Loucy (cell line): ENCODE results near the gene ZNF362.

Source experiments
- H2AFZ ChIP-seq: fragments of 200-600 bp; sonication (generic); 2 replicates; pipeline ENCODE4 v1.6.0; 2016; ENCODE audit warnings: antibody characterized with exemption, mild to moderate bottlenecking, low read length, moderate library complexity
- H3F3A ChIP-seq: fragments of 200-600 bp; 2 replicates; pipeline ENCODE4 v1.6.0; 2016; ENCODE audit warnings: antibody characterized with exemption, low read depth, mild to moderate bottlenecking
- H3K27me3 ChIP-seq: fragments of 200-600 bp; sonication (generic); 2 replicates; pipeline ENCODE4 v1.6.1; 2014; ENCODE audit warnings: low read length, mild to moderate bottlenecking; ENCODE audit not compliant: insufficient read depth, poor library complexity, severe bottlenecking
- H3K36me3 ChIP-seq: fragments of 200-600 bp; sonication (generic); 2 replicates; pipeline ENCODE4 v1.6.1; 2016; ENCODE audit warnings: low read length; ENCODE audit not compliant: insufficient read depth
- H3K4me1 ChIP-seq: fragments of 200-600 bp; sonication (generic); 2 replicates; pipeline ENCODE4 v1.5.1; 2014; ENCODE audit warnings: low read length, mild to moderate bottlenecking; ENCODE audit not compliant: insufficient read depth, poor library complexity, severe bottlenecking
- H3K4me2 ChIP-seq: fragments of 200-600 bp; sonication (generic); 2 replicates; pipeline ENCODE4 v1.6.0; 2014; ENCODE audit warnings: antibody characterized with exemption, low read length, low read depth, mild to moderate bottlenecking; ENCODE audit not compliant: poor library complexity, severe bottlenecking
- H3K4me3 ChIP-seq: fragments of 200-600 bp; sonication (generic); 2 replicates; pipeline ENCODE4 v1.5.1; 2014; ENCODE audit warnings: low read length, mild to moderate bottlenecking, mixed read lengths; ENCODE audit not compliant: poor library complexity, severe bottlenecking
- H3K79me2 ChIP-seq: fragments of 200-600 bp; sonication (generic); 2 replicates; pipeline ENCODE4 v1.6.1; 2014; ENCODE audit warnings: low read length; ENCODE audit not compliant: insufficient read depth
- H3K9ac ChIP-seq: fragments of 200-600 bp; sonication (generic); 2 replicates; pipeline ENCODE4 v1.6.0; 2014; ENCODE audit warnings: mild to moderate bottlenecking, low read depth, low read length, moderate library complexity; ENCODE audit not compliant: poor library complexity, severe bottlenecking
- H3K9me2 ChIP-seq: fragments of 200-600 bp; sonication (generic); replicated peaks from 2 replicates; pipeline ENCODE4 v1.6.1; 2016; ENCODE audit warnings: low read depth, low read length, mixed read lengths
- H3K9me3 ChIP-seq: fragments of 200-600 bp; sonication (generic); 2 replicates; pipeline ENCODE4 v1.6.1; 2014; ENCODE audit warnings: mild to moderate bottlenecking, antibody characterized with exemption, low read length, low read depth; ENCODE audit not compliant: insufficient read depth
- H4K20me1 ChIP-seq: fragments of 200-600 bp; sonication (generic); 2 replicates; pipeline ENCODE4 v1.6.0; 2014; ENCODE audit warnings: antibody characterized with exemption, low read length, mild to moderate bottlenecking; ENCODE audit not compliant: insufficient read depth, poor library complexity, severe bottlenecking
- CTCF ChIP-seq: fragments of 200-600 bp; sonication (generic); conservative IDR thresholded peaks from 2 replicates; pipeline ENCODE4 v1.5.1; 2014; ENCODE audit warnings: mild to moderate bottlenecking, antibody characterized with exemption, low read length
- EZH2phosphoT487 ChIP-seq: fragments of 200-600 bp; IDR thresholded peaks from 2 replicates; pipeline ENCODE4 v1.6.1; 2018; ENCODE audit warnings: antibody characterized with exemption, mild to moderate bottlenecking, moderate library complexity, borderline replicate concordance

The ZNF362 gene

DNA sequence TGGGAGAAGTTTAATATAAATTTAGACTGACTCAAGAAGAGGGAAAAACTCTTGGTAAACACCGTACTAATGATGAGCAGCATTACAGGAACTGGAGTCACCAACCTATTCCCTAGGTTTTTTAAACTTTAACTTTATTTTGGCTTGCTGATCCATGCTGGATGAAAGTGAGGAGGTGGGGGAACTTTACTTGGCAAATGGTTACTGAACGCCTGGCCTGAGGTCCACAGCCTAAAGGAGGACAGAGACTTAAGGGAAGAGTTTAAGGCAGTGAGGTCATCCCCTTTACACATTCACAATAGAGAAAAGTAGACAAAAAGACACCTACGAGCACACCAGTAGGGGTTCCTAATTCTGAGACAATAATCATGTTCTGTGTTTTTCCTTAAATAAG is 90.2 kb downstream of the ZNF362 start:
- Histone ChIP-seq H3F3A (no peaks in the 10 kb centered on the region), H3K27me3 (no peaks in the 10 kb centered on the region)
- TF ChIP-seq EZH2phosphoT487: no peak

GRCh38 chr1:33346927-33347649 is 90.8 kb downstream of the ZNF362 start:
- Histone ChIP-seq H3K4me1 (peaks cover 73% of the 10 kb centered on the region), H3F3A (no peaks in the 10 kb centered on the region), H4K20me1 (peaks cover 63% of the 10 kb centered on the region), H3K36me3 (no peaks in the 10 kb centered on the region), H3K4me3 (peak overlapping the region; percentile 91), H3K4me2 (peak overlapping the region; percentile 92), H3K9me3 (no peaks in the 10 kb centered on the region), H2AFZ (no peak overlapping the region), H3K9me2 (no peaks in the 10 kb centered on the region), H3K79me2 (peaks cover 92% of the 10 kb centered on the region), H3K27me3 (no peaks in the 10 kb centered on the region), H3K9ac (peak overlapping the region; percentile 90)
- TF ChIP-seq EZH2phosphoT487 (no peak), CTCF (no peak)

More for the DNA sequence above, 90.2 kb downstream of the ZNF362 start:
- H3K9me2 ChIP-seq: no peaks in the 10 kb centered on the region
- H3K9me3 ChIP-seq: no peaks in the 10 kb centered on the region
- H4K20me1 ChIP-seq: peaks cover 68% of the 10 kb centered on the region
- peaks cover 93% of the 10 kb centered on the region for H3K79me2 ChIP-seq
- peak overlapping the region; percentile 92 for H3K4me2 ChIP-seq
- no peaks in the 10 kb centered on the region for H3K36me3 ChIP-seq
- peak overlapping the region; percentile 91 for H3K4me3 ChIP-seq
- no peak overlapping the region for H2AFZ ChIP-seq
- H3K9ac ChIP-seq: peak overlapping the region; percentile 90
- H3K4me1 ChIP-seq: peaks cover 73% of the 10 kb centered on the region

DNA sequence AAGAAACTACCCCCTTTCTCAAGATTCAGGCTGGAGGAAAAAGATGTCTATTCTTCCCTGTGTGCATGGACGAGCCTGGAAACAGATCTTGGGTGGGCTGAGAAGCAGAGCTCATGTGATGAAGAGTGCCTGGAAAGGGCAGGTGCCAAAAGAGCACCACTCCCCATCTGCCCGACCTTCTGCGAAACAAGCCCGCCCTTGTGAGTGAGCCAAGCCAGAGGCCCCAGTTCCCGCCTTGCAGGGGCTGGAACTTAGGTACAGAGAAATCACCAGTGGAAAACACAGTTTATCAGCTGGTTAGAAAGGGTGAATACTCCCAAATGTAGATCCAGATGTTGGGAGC is 91.3 kb downstream of the ZNF362 start:
- Histone ChIP-seq H3K36me3 (no peaks in the 10 kb centered on the region), H3K9me2 (no peaks in the 10 kb centered on the region), H3K4me2 (peak overlapping the region; percentile 92), H3K4me1 (peaks cover 69% of the 10 kb centered on the region), H4K20me1 (peaks cover 59% of the 10 kb centered on the region), H3K27me3 (no peaks in the 10 kb centered on the region), H3F3A (no peaks in the 10 kb centered on the region), H3K4me3 (peak overlapping the region; percentile 91), H3K9ac (peak overlapping the region; percentile 90), H2AFZ (no peak overlapping the region), H3K9me3 (no peaks in the 10 kb centered on the region), H3K79me2 (peaks cover 89% of the 10 kb centered on the region)
- TF ChIP-seq CTCF: no peak
- no peak for TF ChIP-seq EZH2phosphoT487

- Histone ChIP-seq H3K9ac (peak overlapping the region; percentile 90), H2AFZ (no peak overlapping the region), H3K4me1 (peaks cover 65% of the 10 kb centered on the region), H3F3A (no peaks in the 10 kb centered on the region), H3K4me3 (peak overlapping the region; percentile 91), H3K36me3 (no peaks in the 10 kb centered on the region), H4K20me1 (peaks cover 58% of the 10 kb centered on the region), H3K79me2 (peaks cover 83% of the 10 kb centered on the region), H3K9me3 (no peaks in the 10 kb centered on the region), H3K9me2 (no peaks in the 10 kb centered on the region), H3K27me3 (no peaks in the 10 kb centered on the region), H3K4me2 (peak overlapping the region; percentile 92)
- TF ChIP-seq CTCF: no peak
- TF ChIP-seq EZH2phosphoT487: no peak
Measured at GRCh38 chr1:33348194-33348593, 91.9 kb downstream of the ZNF362 start.
